ENCODE measurements around the gene AFF3.

Gene AFF3

GRCh38 chr2:99822474-99823207, 319.7 kb downstream of the AFF3 start:
- H3K4me3 ChIP-seq (ENCODE audit: low read depth, low read length), result no peak overlapping the region
- DNase-seq (ENCODE audit: low read depth), result no peak
- TF ChIP-seq, protein P1, sequence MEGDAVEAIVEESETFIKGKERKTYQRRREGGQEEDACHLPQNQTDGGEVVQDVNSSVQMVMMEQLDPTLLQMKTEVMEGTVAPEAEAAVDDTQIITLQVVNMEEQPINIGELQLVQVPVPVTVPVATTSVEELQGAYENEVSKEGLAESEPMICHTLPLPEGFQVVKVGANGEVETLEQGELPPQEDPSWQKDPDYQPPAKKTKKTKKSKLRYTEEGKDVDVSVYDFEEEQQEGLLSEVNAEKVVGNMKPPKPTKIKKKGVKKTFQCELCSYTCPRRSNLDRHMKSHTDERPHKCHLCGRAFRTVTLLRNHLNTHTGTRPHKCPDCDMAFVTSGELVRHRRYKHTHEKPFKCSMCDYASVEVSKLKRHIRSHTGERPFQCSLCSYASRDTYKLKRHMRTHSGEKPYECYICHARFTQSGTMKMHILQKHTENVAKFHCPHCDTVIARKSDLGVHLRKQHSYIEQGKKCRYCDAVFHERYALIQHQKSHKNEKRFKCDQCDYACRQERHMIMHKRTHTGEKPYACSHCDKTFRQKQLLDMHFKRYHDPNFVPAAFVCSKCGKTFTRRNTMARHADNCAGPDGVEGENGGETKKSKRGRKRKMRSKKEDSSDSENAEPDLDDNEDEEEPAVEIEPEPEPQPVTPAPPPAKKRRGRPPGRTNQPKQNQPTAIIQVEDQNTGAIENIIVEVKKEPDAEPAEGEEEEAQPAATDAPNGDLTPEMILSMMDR (IDR thresholded peaks at IDR 0.05; ENCODE audit: insufficient read depth, low read depth, low read length, missing control alignments), result no peak

DNA sequence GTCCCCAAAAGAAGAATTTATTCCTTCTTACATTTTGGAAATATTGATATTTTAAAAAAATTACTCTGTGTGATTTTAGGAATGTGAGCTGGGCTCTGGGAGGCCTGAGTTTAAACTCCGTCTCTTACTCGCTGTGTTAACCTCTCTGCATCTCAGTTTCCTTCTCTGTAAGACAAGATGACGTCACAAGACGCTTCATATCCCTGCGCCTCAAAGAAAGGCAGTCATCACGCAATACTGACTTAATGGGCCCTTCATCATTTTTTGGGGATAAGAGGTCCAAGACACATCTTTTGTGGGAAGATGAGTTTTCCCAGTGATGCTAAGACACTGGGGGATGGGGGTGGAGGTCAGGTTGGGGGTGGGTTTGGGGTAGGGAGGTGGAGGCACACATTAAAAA, 320.4 kb downstream of the AFF3 start:
- no peak overlapping the region for H3K4me3 ChIP-seq (ENCODE audit: low read depth, low read length)

DNA sequence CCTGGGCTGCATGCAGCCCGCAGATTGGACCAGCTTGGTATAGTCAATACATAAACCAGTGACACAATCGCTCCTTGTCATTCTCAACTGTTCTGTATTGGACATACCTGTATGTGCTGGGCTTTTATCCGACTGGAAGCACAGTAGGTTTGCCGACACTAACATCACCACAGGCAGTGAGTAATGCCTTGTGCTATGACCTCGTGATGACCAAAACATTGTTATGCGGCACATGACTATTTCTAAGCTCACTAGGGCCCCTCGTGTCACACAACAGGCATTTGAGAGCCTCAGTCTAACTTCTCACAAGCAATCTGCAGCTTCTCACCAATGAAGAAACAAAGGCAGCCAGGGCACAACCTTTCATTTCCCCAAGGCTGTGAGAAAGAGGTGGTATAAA, 320.8 kb downstream of the AFF3 start:
- no peak overlapping the region for H3K4me3 ChIP-seq (ENCODE audit: low read depth, low read length)
- DNase-seq (ENCODE audit: low read depth), result no peak
- TF ChIP-seq, protein P1 (IDR thresholded peaks at IDR 0.05; ENCODE audit: insufficient read depth, low read depth, low read length, missing control alignments), result no peak

More for the DNA sequence above, 320.4 kb downstream of the AFF3 start:
- TF ChIP-seq, protein P1 (IDR thresholded peaks at IDR 0.05; ENCODE audit: insufficient read depth, low read depth, low read length, missing control alignments), result no peak
- DNase-seq (ENCODE audit: low read depth), result no peak

GRCh38 chr2:99821039-99821438, 321.4 kb downstream of the AFF3 start:
- DNase-seq (ENCODE audit: low read depth), result no peak
- H3K4me3 ChIP-seq (ENCODE audit: low read depth, low read length), result no peak overlapping the region
- TF ChIP-seq, protein P1 (IDR thresholded peaks at IDR 0.05; ENCODE audit: insufficient read depth, low read depth, low read length, missing control alignments), result no peak

DNA sequence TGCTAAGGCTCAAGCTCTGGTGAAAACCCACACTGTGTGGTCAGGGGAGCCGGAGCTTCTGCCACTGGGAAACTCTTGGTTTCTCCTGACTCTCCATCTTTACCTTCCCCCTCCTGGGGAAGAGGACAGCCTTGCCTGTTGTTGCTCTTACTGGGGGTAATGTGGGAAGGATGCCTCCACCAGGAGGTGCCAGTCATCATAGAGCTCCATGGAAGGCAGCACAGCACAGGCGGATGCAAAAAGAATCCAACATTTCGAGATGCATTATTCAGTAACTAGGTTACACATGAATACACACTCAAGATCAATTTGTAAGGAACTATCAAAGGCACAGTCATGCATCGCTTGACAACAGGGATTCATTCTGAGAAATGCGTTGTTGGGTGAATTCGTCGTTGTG, 322.6 kb downstream of the AFF3 start:
- TF ChIP-seq, protein P1 (IDR thresholded peaks at IDR 0.05; ENCODE audit: insufficient read depth, low read depth, low read length, missing control alignments), result no peak
- no peak for DNase-seq (ENCODE audit: low read depth)
- no peak overlapping the region for H3K4me3 ChIP-seq (ENCODE audit: low read depth, low read length)

DNA sequence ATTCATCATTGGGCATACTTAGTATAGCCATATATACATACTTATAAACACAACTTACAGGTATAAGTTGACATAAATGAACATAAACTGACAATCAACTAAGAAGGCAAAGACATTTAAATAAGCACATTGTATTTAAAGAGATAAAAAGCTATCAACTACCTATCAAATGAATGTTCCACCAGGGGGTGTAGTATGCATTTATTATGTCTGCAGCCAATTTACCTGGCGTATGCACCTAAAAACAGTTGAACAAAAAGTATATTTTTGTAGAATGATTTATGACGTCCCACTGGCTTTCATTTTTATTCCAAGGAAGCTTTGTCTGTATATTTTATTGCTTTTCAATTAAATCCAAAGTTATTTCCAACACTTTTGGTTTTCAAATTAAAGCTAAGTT, 323.5 kb downstream of the AFF3 start:
- TF ChIP-seq, protein P1 (IDR thresholded peaks at IDR 0.05; ENCODE audit: insufficient read depth, low read depth, low read length, missing control alignments), result peak; percentile 2
- H3K4me3 ChIP-seq (ENCODE audit: low read depth, low read length), result no peak overlapping the region
- peak; percentile 20 for DNase-seq (ENCODE audit: low read depth)

DNA sequence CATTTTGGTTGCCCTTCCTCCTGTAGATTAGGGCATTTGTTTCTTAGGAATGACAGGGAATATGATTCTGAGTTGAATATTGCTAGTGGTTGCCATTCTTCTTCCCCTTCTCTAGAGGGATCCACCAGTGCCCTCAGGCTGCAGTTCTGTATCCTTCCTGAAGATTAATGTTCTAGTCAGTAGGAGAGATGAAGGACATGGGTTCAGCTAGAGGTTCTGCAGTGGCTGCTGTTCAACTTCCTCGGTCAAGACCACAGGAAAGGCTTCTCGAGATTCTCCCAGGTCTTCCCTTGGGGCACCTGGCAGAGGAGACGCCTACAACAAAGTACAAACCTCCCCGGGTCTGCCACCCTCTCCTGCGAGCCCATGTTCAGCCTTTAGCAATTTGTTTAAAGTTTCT, 325.5 kb downstream of the AFF3 start:
- H3K4me3 ChIP-seq (ENCODE audit: low read depth, low read length), result no peak overlapping the region
- DNase-seq (ENCODE audit: low read depth), result no peak
- TF ChIP-seq, protein P1 (IDR thresholded peaks at IDR 0.05; ENCODE audit: insufficient read depth, low read depth, low read length, missing control alignments), result no peak

Measured in GM12865 (cell line).